ENCODE data around the gene WSB1.

DNA sequence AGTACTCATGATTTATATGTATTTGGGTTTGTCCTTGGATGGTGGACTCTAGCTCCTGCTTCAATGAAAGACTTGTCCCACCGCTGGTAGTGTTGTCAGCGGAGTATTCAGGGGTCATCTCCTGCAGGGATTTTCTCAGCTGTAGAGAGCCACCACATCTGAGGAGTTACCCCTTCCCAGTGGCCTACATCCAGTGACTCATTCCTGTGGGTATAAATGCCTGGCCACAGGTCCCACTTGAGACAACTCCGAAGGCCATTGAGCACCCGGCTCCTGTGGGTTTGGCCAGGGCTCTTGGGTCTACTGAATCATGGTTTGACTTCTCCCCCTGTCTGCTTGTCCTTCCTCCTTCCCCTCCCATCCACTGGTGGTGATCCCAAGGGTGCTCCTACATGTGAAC, 34.6 kb upstream of the WSB1 start:
- TF ChIP-seq CTCF (IDR thresholded peaks at IDR 0.05; ENCODE audit: borderline replicate concordance, extremely low read depth, low read length, poor library complexity, severe bottlenecking) (no peak), EZH2 (IDR thresholded peaks at IDR 0.05; ENCODE audit: borderline replicate concordance, low read depth, low read length, severe bottlenecking) (no peak)

Data from DND-41 (cell line).